ENCODE data around the gene ZNF782. TPM values are rescaled to one million over a fixed set of nuclear protein-coding genes. Genes with fewer than 3 reads are reported as not detected.

Gene ZNF782
- total RNA-seq, 1 donor from 2014 or later, result 3.6 TPM

Other genes starting within 250 kb of the ZNF782 start
- gene CDC14B, start 234.7 kb downstream of the ZNF782 start, total RNA-seq, result 15.1 TPM
- 28.3 TPM for gene PRXL2C, start 199.2 kb downstream of the ZNF782 start, total RNA-seq
- gene ZNF510, start 76.4 kb downstream of the ZNF782 start, total RNA-seq, result 7.4 TPM
- not detected for gene NUTM2G, start 74.3 kb upstream of the ZNF782 start, total RNA-seq
- not detected for gene CTSV, start 184.6 kb upstream of the ZNF782 start, total RNA-seq